Activated naive CD8-positive, alpha-beta T cell treated with anti-CD3 and anti-CD28 coated beads, Interleukin-2, amount 50 U/mL, for 16 hours (primary cell): ENCODE results near the gene FAM117A.

Experiments used
- DNase-seq: peaks from one replicate; pipeline ENCODE4 v3.0.0-alpha.2; 2020; ENCODE audit warnings: low read depth, low spot score

FAM117A gene

DNA sequence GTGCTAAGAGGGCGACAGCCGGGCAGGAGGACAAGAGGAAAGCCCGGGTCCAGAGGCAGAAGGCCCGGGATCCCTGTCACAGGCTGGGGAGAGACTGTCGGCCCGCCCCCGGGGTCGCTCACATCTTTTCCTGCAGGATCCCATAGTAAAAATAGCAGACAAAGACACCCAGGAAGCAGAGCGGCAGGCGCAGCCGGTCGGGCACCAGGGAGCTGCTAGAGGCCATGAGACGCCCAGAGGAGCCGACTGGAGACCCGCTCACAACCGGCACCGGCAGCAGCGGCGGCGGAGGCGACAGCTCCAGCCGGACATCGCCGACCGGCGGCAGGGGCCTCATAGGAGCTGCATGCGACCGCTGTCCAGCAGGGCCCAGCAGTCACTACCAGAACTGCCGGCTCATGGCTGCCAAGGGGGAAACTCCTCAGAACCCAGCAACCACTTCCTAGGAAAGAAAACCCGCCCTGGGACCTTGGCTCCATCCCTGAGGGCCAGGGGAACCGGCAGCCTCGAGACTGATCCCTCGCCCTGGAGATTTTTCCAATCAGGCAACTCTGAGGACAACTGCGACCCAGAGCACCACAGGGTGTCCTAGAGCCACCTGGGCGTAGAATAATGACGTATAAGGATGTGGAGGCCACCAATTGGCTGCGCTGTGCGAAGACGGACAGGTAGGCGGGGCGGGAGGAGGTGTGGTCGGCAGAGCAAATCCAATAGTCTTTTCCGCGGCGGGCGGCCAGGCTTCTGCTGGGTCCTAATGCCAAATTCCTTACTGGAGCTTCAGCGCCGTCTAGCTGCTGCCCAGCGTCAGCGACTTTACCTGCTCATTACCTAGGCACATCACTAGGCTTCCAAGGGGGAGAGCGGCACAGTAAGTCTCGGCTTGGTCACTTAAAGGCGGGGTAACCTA, 56.1 kb downstream of the FAM117A start, which contains the start of gene SLC35B1:
Gene SLC35B1 (minus strand): TSS at position 357 of the 907 bp plus-strand sequence. CDS start 131 bp downstream, at position 226.
- DNase-seq, result peak; percentile 97

DNA sequence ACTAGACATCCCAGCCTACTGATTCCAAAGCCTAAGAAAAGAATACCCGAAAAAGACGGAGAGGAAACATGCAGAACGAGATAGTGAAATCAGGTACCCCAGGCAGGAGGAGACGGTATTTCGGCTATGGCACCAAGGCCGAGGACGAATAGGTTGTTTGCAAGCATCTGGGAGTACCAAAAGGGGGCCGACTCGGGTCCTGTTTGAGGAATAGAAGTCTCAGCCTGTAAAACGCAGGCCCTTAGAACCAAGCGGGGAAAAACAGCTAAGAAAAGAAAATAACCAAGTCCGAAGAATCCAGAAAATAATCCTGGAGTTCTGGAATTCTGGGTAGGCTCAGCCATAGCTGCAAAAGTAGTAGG, 56.7 kb downstream of the FAM117A start:
- DNase-seq, result no peak

DNA sequence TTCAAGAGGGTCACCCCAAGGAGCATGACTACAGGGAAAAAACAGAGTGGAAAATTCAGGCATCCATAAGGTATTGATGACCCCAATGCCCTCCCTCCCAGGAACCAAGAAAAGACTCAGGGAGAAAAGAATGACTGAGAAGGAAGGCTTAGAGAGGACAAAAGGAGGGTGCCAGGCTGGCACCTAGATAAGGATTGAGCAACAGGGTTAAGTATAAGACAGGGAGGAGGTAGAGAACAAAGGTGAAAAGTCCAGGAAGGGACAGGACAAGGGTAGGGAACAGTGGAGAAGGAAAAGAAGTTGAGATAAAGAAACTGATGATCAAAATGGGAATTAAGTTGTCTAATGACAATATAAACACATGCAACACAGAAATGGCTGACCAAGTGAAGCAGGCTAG, 58.7 kb downstream of the FAM117A start:
- no peak for DNase-seq

DNA sequence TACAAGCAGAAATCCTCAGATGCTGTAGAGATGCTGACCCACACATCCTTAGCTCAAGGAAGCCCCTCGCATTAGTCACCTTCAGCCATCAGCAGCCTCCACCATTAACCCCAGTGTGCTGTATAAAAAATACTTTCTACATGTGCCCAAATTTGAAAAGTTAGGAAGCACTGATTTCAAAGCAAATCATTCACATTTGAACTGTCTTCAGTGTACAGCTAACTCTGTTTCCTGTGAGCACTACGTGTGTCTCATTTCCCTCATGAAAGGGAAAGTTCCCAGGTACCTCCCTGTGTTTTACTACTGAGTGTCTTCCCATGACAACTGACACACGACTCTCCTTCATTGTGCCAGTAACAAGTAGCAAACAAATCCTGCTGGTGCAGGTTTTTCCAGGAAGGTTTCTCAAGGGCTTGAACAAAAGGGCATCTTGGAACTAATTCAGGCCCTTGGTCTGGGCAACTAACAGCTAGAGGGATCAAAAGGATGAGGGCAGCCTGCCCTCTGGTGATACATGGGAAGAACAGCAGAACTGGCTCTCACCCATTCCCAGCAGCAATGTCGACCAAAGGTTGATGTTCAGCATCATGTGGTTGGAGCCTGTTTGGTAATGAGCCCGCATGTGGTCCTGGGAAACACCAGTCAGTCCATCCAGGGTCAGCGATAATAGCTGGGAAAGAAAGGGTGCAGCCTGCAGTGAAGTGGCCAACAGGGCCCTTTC, 60.2 kb downstream of the FAM117A start:
- DNase-seq, result no peak

DNA sequence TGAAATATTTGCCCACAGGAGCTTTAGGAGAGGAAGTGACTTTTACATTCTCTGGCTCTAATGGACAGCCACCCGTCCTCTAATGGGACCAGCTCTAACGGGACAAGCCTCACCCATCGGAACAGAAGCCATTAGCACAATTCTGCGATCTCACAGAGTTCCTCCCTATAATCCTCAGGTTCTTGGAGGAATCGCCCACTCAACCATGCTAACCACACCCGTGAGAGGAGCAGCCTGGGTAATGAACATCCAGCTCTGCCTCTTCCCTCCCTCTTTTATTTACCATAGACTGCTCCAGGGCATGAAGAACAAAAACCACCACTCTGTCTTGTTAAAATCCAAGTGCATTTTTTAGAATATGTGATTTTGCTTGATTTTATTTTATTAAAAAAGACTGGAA, 63.0 kb downstream of the FAM117A start:
- no peak for DNase-seq

DNA sequence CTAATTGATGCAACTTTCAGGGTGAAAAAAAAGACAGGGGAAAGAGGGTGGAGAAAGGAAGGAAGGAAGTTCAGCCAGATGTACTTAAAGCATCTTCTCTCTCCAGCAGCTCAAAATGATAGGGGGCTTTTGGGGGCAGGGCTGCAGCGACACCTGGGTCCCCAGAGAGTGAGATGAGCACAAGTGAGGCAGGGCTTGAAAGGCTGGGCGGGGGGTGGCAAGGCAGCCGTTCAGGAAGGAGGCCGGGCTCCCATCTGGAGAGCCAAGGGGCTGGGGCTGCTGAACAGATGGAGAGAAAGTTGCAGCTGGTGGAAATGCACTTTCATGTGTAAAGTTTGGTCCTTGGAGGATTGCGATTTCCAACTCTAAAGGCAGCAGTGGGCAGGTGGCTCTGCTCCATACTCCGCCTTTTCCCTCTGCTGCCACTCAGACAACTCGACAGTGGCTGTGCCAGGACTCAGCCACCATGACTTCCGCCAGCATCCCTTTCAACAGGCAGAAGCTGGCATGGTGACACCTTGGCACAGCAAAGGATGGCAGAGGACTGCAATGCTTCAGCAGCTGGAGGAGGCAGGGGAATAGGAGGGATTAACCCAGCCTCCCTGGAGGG, 63.9 kb downstream of the FAM117A start:
- no peak for DNase-seq

DNA sequence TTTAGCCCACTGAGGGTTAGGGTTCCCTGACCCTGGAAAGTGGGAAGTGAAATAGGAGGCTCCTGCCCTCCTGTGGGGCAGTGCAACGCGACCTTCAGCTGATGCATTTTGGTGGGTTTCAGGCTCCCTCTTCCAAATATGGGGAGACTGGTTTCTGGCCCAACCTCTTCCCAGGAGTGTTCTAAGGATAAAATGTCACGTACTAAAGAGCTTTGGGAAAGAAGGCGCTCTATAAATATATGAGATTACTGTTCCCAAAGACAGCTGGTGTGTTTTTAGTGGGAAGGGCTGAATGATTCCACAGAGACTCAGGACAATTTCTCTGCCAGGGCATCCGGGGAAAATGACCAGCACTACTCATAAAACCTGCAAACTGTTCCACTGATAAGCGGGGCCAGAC, 65.9 kb downstream of the FAM117A start:
- no peak for DNase-seq

DNA sequence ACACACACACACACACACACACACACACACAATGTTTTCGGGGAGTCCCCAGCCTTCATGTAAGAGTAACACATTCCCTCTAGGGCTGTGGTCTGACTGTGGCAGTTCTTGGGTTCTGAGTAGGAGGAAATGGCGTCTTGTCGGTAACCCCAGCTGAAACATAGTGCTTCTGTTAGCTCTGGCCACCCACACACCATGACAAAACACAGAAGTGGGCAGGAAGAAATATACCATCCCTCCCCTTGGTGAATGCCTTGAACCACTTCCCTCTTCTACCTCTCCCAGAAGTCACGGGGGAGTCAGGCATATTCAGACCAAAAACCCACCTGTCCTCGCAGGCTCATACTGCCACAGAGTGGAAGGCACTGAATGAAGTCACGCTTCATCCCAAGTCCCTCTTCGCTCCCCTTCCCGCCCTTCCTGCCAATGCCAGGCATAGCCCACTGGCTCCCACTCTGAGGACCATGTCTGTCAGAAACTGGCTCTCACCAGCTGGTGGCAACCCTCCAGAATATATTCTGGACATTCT, 67.6 kb downstream of the FAM117A start:
- DNase-seq, result peak; percentile 42

DNA sequence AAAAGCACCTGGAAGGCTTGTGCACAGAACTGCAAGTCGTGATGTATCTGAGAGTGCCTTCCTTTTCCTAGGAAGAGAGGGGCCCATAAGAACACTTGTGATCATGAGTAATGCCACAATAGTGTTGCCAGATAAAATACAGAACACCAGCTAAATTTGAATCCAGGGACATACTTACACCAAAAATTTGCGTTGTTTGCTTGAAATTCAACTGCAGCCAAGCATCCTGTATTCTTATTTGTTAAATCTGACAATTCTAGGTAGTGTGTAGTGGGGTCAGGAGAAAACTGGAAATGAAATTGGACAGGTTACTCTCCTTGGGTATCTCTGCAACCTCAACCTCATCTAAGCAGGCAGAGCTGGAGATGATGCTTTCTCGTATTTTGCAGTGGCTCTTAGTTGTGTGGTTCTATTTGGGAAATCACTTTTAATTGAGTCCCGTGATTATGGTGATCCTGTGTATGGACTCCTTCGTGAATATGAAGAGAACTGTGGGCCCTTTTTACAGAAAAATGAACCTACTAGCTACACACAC, 68.2 kb downstream of the FAM117A start:
- DNase-seq, result no peak

DNA sequence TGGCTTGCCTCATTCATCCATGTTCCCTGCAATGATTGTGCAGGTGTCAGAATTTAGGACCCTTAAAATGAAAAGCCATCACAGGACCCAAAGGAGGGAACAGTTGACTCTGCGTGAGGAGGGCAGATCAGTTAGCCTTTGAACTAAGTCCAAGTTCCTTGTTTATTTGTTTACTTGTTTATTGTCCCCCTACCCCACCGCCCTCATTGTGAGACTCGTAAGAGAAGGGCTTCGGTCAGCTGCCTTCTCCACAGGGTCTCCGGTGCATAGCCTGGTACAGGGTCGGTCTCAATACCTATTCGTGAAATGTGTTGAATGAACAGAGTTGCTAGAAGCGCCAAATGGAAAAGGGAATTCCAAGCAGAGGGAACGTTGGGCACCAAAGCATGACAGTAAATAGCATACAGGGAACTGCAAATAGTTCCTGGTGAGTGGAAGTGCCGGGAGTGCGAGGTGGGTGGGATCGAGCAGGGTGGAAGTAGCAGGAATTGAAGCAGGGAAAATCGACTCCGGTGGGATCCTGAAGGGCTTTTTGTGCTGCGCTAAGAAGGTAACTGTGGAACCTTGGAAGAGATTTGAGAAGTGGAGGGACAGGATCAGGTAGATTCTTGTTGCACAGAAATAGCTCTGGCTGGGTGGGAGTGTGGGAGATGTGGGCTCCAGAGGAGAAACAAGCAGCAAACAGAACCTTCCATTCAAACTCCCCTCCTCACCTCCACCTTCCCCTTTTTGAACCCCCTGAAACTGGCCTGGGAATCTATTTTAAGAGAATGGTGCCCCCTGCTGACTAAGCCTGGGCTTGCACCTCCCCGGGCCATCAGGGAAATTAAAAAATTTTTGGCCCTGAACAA, 68.9 kb downstream of the FAM117A start:
- peak; percentile 47 for DNase-seq

DNA sequence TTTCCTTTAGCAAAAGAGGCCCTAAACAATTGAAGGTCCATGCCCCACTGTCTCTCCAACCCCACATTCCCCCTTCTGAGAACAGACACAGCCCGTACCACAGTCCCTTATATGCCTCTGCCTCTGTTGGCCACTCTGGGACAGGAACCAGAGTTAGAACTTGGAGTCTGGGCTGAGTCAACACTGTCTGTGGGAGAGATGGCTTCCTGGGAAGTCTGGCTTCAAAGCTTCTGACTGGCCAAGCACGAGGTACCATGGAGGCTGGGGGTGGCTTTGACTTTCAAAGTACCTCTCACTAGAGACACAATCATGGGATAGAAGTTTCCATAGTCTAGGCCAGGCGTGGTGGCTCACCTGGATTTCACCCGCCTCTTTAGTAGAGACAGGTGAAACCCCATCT, 71.2 kb downstream of the FAM117A start:
- DNase-seq, result no peak

DNA sequence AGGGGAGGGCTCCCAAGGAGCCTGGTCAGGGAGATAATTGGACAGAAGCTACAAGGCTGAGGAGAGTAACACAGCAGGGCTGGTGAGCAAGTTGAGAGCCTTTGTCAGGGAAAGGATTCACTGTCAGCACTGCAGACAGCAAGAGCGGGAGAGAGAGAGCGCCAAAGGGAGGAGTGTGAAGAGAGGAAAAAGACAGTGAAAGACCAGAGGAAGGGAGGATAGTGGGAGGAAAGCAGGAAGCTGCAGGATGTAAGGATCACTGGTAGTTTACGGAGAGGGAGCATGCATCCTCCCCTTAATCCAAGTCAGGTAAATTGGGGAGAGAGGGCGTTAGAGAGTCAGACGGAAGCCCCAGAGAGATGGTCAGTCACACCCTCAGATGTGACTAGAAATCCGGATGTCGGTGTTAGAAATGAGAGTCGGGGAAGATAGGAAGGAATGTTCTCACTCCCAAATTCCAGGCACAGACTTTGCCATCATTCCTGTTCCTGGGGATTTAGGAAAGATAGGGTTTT, 72.2 kb downstream of the FAM117A start:
- no peak for DNase-seq

DNA sequence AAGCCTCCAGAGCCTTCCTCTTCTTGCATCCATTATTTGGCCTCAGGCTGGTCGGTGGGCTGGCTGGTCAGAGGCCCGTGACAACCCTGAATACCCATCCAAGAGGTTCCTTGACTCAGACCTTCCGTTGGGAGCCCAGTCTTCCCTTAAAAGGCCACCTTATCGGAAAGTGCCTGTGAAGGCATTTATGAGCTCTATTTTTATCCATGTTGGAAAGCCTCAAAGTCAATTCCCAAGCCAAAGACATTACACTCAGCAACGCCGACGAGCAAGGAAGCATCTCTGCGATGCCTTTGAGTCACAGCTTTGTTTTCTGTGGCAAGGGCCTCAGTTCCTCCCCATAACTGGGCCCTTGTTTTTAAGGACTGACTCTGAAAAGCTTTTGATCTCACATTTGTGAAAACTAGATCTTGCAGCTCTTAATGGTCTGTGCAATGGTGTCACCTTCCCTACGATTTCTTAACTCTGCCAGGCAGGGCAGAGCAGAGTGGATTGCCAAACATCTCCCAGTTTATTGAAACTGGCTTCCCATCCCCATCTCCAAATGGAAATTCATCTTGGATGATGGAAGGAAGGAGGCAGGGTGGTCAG, 72.8 kb downstream of the FAM117A start:
- no peak for DNase-seq

DNA sequence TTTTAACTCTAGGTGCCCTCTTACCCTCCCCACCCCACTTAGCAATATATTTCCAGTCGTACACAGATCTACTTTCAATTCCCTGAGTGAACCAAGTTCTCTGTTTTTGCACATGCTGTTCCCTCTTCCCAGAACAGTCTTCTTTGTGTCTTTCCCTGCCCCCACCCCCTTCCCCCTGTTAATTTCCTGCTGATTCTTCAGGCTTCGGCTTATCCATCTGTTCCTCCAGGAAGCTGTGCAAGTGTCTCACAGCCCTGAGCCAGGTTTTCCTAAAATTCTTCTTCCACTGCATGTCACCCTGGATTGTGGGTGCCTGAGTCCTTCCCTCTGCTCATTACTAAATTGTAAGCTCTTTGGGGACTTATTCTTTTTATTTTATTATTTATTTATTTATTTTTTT, 73.7 kb downstream of the FAM117A start:
- DNase-seq, result no peak

DNA sequence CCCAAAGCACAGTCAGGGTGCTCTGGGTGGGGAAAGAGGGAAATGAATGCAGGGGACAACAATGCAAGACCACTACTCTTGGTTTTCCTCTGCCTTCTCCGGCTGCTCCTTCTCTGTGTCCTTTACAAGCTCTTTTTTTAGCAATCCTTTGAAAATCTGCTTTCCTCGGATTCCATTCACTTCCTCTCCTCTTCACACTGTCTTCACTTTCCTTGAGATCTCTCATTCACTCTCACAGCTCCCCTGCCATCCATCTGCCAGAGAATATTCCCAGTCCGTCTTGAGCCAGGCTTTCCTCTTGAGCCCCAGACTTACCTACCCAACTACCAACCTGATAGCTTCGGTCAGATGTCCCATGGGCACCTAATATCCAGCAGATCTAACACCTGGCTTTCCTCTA, 75.1 kb downstream of the FAM117A start:
- no peak for DNase-seq

DNA sequence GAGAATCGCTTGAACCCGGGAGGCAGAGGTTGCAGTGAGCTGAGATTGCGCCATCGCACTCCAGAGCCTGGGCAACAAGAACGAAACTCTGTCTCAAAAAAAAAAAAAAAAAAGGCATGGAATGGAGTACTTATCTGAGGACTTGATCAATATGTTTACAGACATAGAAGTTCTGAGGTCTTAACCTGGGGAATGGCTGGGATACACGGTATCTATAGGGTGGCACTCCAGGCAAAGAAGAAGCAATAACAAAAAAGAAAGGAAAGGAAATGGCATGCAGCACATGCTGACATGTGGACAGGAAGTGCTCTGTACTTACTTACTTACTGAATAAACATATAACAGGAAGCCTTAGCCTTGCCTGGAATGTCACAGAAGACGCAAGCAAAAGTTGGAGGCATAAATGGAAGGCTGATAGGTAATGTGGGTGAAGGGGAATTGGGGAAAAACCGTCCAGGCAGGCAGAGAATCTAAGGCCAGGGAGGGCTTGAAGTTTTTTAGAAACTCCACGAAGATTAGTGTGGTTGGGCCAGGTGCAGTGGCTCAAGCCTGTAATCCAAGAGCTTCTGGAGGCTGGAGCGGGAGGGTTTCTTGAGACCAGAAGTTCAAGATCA, 75.9 kb downstream of the FAM117A start:
- DNase-seq, result no peak

DNA sequence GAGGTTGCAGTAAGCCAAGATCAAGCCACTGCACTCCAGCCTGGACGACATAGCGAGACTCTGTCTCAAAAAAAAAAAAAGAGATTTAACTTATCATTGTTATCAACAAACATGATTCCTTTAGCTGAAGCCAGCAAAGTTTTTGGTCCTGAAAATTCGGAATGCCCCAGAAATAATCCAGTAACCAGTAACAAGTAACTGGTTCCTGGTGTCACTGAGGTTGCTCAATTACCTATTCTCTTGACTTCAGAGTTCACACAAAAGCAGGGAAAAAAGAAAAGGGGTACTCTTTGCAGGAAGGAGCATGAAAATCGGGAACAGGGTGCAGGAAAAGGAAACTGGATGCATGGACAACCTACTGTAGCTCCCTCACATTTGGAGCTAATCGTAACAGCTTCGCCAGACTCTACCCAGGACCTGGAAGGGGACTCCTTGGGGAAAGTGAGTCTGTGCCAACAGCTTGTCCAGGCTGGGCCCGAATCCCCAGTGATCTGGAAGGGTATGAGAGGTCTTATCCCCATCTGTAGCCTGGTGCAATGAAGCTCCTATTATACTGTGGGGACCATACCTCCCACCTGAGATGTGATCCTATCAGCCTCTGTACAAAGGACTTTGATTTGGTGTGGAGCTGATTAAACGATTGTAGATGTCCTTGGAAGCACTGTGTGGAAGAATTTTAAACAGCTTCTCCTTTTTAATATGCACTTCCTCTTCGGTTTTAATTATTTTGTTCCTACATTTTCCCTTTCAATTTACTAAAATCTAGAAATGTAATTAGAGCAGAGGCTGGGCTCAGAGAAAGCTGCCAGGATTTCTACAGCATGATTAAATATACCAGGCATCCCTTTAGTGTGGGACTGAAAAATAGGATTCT, 82.6 kb downstream of the FAM117A start:
- no peak for DNase-seq

DNA sequence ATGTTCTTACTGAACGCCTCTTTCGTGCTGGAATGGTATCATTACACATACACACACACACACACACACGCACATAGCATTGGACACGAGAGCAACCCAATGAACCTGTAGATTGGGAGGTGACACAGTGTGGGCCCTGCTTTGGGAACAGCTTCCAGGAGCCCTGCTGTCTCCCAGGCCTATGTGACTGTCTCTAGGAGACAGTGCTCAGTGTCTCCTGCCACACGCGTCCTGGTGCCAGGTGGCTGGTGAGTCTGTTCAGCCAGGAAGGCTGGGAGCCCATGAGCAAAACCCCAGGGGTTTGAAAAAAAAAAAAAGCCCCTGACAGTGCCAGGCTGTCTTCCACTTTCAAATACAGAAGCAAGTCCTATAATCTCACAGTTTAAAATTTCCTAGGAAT, 83.6 kb downstream of the FAM117A start:
- DNase-seq, result no peak
